Panc1 (cell line): ENCODE data around the gene FGGY.

ENCODE experiments used
- CTCF ChIP-seq: fragments of 450-650 bp; IDR thresholded peaks from 2 replicates; pipeline ENCODE4 v1.5.1; 2017; ENCODE audit warnings: mild to moderate bottlenecking
- POLR2AphosphoS5 ChIP-seq: IDR thresholded peaks from 2 replicates; pipeline ENCODE4 v1.6.1; 2012; ENCODE audit warnings: mild to moderate bottlenecking, low read depth, low read length, moderate library complexity
- REST ChIP-seq, 2 experiments: IDR thresholded peaks; 2 replicates each; pipeline ENCODE4 v1.6.1; 2011 to 2012; ENCODE audit warnings: low read depth in 2 of 2, control low read depth in 1 of 2, low read length in 1 of 2, mild to moderate bottlenecking in 1 of 2, moderate library complexity in 1 of 2; ENCODE audit not compliant: insufficient read depth in 1 of 2
- SIN3A ChIP-seq: IDR thresholded peaks from 2 replicates; pipeline ENCODE4 v1.6.1; 2012; ENCODE audit warnings: low read depth, mild to moderate bottlenecking, low read length, moderate library complexity, borderline replicate concordance; ENCODE audit not compliant: insufficient read depth
- TCF7L2 ChIP-seq: IDR thresholded peaks from 2 replicates; pipeline ENCODE4 v1.6.1; 2011; ENCODE audit warnings: mild to moderate bottlenecking, low read depth, low read length, inconsistent platforms

- TF ChIP-seq CTCF (no peak), POLR2AphosphoS5 (no peak), SIN3A (no peak), REST (IDR thresholded peaks at IDR 0.05; ENCODE audit: insufficient read depth in 1 of 2, low read depth in 2 of 2, low read length in 1 of 2) (no peak), TCF7L2 (no peak)
Measured at GRCh38 chr1:59477286-59477685, 180.4 kb downstream of the FGGY start.
